COR-L47 (cell line): ENCODE results near the gene ADGB.

Source experiments
- DNase-seq: peaks from one replicate; lab custom pipeline; 2025; lab: John Stamatoyannopoulos, UW

Gene ADGB

DNA sequence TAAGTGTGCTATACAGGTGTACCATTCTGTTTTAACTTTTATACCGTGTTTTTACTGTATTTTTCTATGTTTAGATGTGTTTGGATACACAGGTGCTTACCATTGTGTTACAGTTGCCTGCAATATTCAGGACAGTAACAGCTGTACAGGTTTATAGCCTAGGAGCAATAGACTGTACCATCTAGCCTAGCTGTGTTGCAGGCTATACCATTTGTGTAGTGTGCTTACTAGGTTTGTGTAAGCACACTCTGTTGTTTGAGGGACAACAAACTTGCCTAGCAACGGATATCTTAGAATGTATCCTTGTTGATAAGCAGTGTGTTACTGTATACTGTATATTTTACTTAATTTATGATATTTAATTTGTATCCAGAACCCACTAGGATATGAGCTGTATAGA is 35.2 kb downstream of the ADGB start:
- no peak for DNase-seq

DNA sequence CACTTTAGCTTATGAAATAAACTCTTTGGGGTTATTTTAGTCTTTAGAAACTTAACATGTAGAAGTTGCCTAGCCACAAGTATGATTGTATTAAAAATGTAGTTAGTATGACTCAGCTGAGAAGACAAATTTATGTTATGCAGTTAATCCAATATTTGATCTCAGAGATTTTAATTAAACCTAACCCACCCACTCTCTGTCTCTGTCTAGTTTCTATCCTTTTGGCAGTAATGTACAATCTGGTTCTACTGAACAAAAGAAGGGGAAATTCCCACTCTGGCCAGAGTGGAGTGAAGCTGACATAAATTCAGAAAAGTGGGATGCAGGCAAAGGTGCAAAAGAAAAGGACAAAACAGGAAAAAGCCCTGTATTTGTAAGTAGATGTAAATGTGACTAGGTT is 36.4 kb downstream of the ADGB start:
- no peak for DNase-seq

- no peak for DNase-seq
Observed at GRCh38 chr6:146636481-146636880, 37.7 kb downstream of the ADGB start.

- DNase-seq = no peak
Observed at GRCh38 chr6:146642921-146643320, 44.1 kb downstream of the ADGB start.

DNA sequence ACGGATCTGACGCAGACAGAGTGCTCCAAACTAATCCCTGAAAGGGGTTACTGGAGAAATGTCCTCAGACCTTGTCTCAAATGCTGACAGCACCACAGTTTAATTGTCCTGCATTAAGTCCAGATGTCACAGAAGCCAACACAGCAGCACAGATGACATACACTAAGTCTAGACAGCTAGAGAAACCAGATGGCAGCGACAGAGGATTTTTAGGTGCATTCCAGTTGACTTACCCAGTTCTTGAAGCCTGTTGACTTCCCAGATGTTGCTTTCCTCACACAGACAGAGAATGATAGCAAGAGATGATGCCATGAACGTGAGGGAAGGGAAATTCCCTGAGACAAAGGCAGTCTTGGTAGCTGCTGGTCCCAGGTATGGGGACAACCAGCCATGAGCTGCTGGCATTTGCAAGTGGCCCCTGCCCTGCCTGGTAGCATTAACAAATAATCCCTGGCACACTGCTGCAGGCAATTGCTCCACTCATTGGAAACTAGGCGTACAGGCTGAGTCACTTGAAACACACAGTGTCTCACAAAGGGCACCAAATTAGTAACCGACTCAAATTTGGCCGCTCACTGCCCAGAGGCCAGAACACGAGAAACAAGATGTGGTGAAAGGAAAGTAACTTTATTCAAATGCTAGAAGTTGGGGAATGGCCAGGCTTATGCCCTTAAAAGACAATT is 52.2 kb downstream of the ADGB start:
- DNase-seq = no peak

DNA sequence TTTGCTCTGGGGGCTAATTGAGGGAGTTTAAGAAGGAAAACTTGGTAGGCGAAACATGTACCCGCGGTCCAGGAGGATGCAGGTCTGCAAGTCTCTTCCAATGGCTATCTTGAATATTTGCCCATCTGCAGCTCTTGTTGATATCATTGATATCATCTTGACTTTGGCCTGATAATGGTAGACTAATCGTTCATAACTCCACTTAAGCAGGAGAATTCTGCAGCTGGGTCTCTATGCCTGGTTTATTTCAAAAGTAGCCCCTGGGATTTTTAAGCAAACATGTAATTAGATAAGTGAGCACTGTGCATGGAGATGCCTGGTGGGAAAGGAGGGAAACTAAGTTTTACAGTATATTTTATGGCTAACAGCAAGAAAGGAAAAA is 52.7 kb downstream of the ADGB start:
- DNase-seq = no peak

DNA sequence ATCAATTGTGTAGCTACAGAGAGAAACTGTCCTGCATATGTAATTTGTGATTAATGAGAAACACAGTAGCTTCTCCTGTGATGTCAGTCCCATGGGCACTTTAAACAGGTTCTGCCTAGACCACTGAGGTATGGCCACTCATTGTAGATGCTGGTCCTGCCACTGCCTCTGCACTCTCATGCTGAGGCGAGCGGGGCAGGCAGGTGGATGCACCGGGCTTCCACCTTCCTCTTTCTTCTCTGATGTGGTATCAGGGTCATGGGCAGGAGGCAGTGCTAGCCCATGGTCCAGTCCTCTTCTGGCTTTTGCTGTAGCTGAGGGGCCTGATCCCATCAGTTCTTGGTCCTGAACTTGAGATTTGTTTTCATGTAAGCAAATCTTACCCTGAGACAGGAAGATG is 58.7 kb downstream of the ADGB start:
- DNase-seq = no peak

- no peak for DNase-seq
Observed at GRCh38 chr6:146664871-146665360, 66.1 kb downstream of the ADGB start.

- no peak for DNase-seq
Observed at GRCh38 chr6:146666909-146667308, 68.1 kb downstream of the ADGB start.

DNA sequence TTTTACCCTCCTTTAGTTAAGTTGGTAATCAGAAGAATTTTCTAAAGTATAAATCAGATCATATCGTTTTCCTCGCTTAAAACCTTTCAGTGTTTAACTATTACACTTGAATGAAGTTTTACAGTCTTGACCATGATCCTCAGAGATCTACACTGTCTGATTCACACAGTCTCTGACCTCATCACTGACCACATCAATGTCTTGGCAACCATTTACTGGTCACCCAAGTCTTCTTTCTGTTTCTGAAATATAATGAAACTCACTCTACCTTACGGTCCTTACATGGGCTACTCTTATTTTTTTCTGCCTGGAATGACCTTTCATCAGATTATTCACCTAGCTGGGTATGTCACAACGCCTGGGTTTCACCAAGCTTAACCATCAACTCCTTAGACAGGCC is 71.4 kb downstream of the ADGB start:
- no peak for DNase-seq

- no peak for DNase-seq
Observed at GRCh38 chr6:146673069-146673468, 74.3 kb downstream of the ADGB start.

- no peak for DNase-seq
Observed at GRCh38 chr6:146679386-146679785, 80.6 kb downstream of the ADGB start.

GRCh38 chr6:146682919-146683318 is 84.1 kb downstream of the ADGB start:
- no peak for DNase-seq

- DNase-seq = no peak
Observed at GRCh38 chr6:146689806-146690205, 91.0 kb downstream of the ADGB start.

DNA sequence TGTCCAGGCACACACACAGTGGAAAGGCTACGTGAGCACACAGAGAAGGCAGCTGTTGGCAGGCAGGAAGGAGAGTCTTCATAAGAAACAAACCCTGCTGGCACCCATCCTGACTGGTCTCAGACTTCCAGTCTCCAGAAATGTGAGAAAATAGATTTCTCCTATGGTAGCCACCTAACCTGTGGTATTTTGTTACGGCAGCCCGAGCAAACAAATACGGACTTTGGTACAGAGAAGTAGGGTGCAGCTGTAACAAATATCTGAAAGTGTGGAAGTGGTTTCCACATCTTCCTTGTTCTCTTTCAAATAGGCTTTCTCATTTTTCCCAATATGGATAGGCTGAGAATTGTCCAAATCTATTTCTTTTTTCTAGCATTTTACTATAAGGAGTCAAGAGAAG is 94.6 kb downstream of the ADGB start:
- no peak for DNase-seq

GRCh38 chr6:146697921-146698320 is 99.1 kb downstream of the ADGB start:
- no peak for DNase-seq

- DNase-seq = peak; percentile 61
Observed at GRCh38 chr6:146700078-146700686, 101.4 kb downstream of the ADGB start.

DNA sequence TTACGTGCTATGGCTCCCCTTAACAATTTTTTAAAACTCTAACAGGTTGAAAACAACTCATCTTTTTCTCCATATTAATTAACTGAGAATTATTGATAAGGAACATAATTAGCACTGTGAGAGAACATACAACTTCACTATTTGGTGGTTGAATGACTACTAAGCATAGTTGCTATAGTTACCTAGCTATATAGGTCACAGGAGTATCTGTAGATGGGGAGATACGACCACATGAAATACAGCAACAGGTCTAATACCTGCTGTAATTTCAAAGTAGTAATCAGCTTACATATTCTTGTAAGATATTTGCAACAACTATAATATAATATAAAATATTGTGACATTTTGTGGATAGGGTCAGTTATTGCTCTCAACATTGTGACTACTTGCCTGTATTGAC is 102.9 kb downstream of the ADGB start:
- DNase-seq = no peak

GRCh38 chr6:146709036-146709622 is 110.4 kb downstream of the ADGB start:
- no peak for DNase-seq

DNA sequence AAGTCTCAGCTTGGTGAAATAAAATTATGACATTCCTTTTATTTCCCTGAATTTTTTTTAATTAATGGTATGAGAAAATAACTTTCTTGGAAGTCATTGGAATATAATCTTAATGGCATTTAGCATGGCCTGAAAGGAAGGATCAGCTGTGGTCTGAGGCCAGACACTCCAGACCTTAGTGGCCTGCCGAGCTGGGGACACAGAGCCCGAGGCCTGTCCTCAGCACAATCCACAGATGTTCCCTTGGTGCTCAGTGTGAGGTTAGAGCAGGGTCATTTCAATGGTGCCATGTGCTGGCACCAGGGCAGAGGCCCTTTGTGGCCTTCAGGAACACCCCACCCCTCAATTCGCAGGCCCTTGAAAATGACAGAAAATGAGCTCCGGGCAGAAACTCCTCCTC is 120.6 kb downstream of the ADGB start:
- no peak for DNase-seq

- no peak for DNase-seq
Observed at GRCh38 chr6:146739696-146740095, 140.9 kb downstream of the ADGB start.

DNA sequence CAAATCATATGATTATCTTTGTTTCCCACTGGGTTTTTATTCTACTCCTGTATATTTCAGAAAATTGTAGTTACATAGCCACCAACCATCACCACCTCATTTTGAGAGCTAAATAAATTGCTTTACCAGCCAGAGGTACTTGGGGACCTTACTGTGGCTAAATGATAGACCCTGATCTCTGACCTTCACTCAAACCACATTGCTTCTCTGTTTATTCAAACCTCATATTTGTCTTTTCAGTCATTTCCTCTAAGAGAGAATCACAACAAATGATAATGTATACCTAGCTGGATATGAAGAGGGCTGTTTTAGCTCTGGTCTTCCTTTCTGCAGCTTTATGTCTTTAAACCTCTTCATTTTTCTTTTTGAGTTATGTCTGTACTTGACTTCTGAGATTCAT is 142.8 kb downstream of the ADGB start:
- no peak for DNase-seq

DNA sequence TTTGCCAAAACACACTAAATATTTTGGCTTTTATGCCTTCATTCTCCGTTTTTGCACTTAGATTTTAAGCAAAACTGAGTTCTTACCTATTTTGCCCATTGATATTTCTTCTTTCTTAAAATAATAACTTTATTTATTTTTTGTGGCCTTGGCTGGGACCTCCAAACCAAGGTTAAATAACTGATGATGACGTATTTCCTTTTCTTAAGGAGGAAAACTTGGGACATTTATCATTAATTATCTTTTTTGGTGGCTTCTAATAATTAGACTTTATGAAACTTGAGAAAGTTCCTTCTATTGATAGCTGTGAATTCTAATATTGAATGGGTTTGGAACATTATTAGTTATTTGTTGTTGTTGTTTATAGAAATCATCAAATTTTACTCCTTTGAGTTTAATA is 154.5 kb downstream of the ADGB start:
- DNase-seq = no peak

- DNase-seq = no peak
Observed at GRCh38 chr6:146767632-146768031, 168.9 kb downstream of the ADGB start.
